Chondrocyte (in vitro differentiated cells): ENCODE results near the gene MBNL2. TPM values are rescaled to one million over a fixed set of nuclear protein-coding genes. Genes with fewer than 3 reads are reported as not detected.

Experiments used
- DNase-seq: peaks from one replicate; pipeline ENCODE4 v3.0.0; 2021; ENCODE audit warnings: mixed read lengths, low spot score
- H3K27ac Mint-ChIP-seq: one replicate; pipeline ENCODE4 v1.8.0; 2021; ENCODE audit warnings: mild to moderate bottlenecking, moderate library complexity, mixed read lengths; ENCODE audit not compliant: unreplicated experiment
- H3K27me3 Mint-ChIP-seq: 2 replicates; pipeline ENCODE4 v1.8.0; 2021; ENCODE audit warnings: low read depth, mixed read lengths
- H3K36me3 Mint-ChIP-seq: 2 replicates; pipeline ENCODE4 v1.8.0; 2021; ENCODE audit warnings: low read depth, mixed read lengths
- H3K4me1 Mint-ChIP-seq: 2 replicates; pipeline ENCODE4 v1.8.0; 2021; ENCODE audit warnings: low read depth, mild to moderate bottlenecking, mixed read lengths
- H3K4me3 Mint-ChIP-seq: one replicate; pipeline ENCODE4 v1.8.0; 2021; ENCODE audit warnings: mild to moderate bottlenecking, moderate library complexity, mixed read lengths; ENCODE audit not compliant: unreplicated experiment
- H3K9me3 Mint-ChIP-seq: 2 replicates; pipeline ENCODE4 v1.8.0; 2021; ENCODE audit warnings: low read depth, mixed read lengths
- CTCF ChIP-seq: fragments of 200-600 bp; sonication (generic); IDR thresholded peaks from 2 replicates; pipeline ENCODE4 v1.5.0; 2021; ENCODE audit warnings: antibody characterized with exemption, mild to moderate bottlenecking, moderate library complexity
- total RNA-seq: library from RNA; stranded (reverse); gene quantifications from 3 replicates; pipeline ENCODE4 v1.2.1, GENCODE V29; 2021

Gene MBNL2
- total RNA-seq, 1 donor from 2014 or later: 41.3 TPM

DNA sequence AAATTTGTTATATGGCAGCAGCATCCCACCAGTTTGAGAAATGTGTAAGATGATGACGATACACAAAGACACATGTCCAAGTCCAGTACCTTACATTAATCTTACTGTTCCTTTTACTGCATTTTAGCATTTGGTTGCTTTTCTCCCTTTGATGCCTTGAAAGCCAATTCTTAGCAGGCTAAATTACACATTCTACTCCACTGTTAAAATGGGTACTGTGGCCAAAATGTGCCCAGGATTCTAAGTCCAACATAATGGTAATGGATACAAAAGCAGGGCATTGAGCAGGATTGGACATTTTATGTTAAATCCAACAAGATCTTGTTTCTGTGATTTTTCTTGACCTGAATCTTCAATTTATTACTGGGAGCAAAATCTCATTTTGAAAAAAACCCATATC lies 159.1 kb downstream of the MBNL2 start:
- TF ChIP-seq CTCF: no peak
- Mint-ChIP-seq H3K27ac (no peak overlapping the region), H3K27me3 (no peaks in the 10 kb centered on the region), H3K4me1 (peaks cover 22% of the 10 kb centered on the region), H3K9me3 (no peaks in the 10 kb centered on the region), H3K4me3 (no peak overlapping the region), H3K36me3 (peaks cover 21% of the 10 kb centered on the region)
- no peak for DNase-seq

DNA sequence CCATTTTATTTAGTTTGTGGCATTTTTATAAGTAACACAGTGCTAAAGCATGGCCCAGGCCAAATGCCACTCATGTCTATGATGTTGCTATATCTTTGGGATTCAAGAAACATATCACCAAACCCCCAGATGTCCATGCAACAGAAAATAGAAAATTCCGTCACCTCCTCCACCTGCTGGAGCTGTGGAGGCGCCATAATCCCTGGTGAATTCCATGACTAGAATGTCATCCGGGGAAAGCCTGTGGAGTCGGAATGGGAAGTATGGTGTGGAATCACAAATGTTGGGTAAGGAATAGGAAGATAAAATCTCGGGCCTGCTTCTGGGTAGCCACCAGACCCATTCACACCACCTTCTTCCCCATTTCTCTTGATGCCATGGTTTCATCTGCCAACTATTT lies 160.1 kb downstream of the MBNL2 start:
- H3K9me3 Mint-ChIP-seq: no peaks in the 10 kb centered on the region
- peaks cover 22% of the 10 kb centered on the region for H3K4me1 Mint-ChIP-seq
- peaks cover 19% of the 10 kb centered on the region for H3K36me3 Mint-ChIP-seq
- TF ChIP-seq CTCF: no peak
- no peaks in the 10 kb centered on the region for H3K27me3 Mint-ChIP-seq
- no peak for DNase-seq
- no peak overlapping the region for H3K27ac Mint-ChIP-seq
- no peak overlapping the region for H3K4me3 Mint-ChIP-seq

- peak overlapping the region; percentile 8 for H3K27ac Mint-ChIP-seq
- H3K4me1 Mint-ChIP-seq: peaks cover 22% of the 10 kb centered on the region
- H3K4me3 Mint-ChIP-seq: no peak overlapping the region
These were observed 162.2 kb downstream of the MBNL2 start for GRCh38 chr13:97384371-97384770.

DNA sequence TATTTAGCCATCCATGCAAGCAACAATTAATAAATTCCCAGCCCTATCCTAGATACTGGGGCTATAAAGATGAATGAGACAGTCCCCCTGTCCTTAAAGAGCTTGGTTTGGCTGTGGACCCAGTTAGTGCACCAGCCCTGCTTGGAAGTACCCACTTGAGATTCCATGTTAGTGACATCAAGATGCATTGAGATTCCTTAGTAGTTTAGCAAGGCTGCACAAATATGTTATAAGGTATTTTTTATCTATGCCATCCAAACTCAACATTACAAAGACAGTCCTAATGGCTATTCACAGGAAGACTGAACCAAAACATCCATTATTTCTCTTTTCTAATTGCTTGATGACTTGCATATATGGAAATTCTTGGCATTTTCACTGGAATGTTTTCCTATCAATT lies 163.0 kb downstream of the MBNL2 start:
- no peak overlapping the region for H3K4me3 Mint-ChIP-seq
- no peak for DNase-seq
- no peaks in the 10 kb centered on the region for H3K9me3 Mint-ChIP-seq
- peaks cover 22% of the 10 kb centered on the region for H3K4me1 Mint-ChIP-seq
- no peaks in the 10 kb centered on the region for H3K27me3 Mint-ChIP-seq
- H3K27ac Mint-ChIP-seq: peak overlapping the region; percentile 51
- TF ChIP-seq CTCF: no peak
- H3K36me3 Mint-ChIP-seq: peaks cover 25% of the 10 kb centered on the region

More at GRCh38 chr13:97384371-97384770, 162.2 kb downstream of the MBNL2 start:
- H3K27me3 Mint-ChIP-seq: no peaks in the 10 kb centered on the region
- DNase-seq: no peak
- peaks cover 25% of the 10 kb centered on the region for H3K36me3 Mint-ChIP-seq
- TF ChIP-seq CTCF: no peak
- H3K9me3 Mint-ChIP-seq: no peaks in the 10 kb centered on the region

GRCh38 chr13:97385854-97386253 lies 163.7 kb downstream of the MBNL2 start:
- TF ChIP-seq CTCF: no peak
- no peak overlapping the region for H3K4me3 Mint-ChIP-seq
- H3K27ac Mint-ChIP-seq: no peak overlapping the region
- H3K27me3 Mint-ChIP-seq: no peaks in the 10 kb centered on the region
- no peaks in the 10 kb centered on the region for H3K9me3 Mint-ChIP-seq
- peaks cover 20% of the 10 kb centered on the region for H3K36me3 Mint-ChIP-seq
- no peak for DNase-seq
- H3K4me1 Mint-ChIP-seq: peaks cover 23% of the 10 kb centered on the region
